Measurements from ENCODE around the gene XXYLT1.
"Not testable (repeated sequence)": the region's sequence is repeated elsewhere in the genome, so short reads cannot be mapped to it uniquely, and the experiment has no call there.

XXYLT1 gene

DNA sequence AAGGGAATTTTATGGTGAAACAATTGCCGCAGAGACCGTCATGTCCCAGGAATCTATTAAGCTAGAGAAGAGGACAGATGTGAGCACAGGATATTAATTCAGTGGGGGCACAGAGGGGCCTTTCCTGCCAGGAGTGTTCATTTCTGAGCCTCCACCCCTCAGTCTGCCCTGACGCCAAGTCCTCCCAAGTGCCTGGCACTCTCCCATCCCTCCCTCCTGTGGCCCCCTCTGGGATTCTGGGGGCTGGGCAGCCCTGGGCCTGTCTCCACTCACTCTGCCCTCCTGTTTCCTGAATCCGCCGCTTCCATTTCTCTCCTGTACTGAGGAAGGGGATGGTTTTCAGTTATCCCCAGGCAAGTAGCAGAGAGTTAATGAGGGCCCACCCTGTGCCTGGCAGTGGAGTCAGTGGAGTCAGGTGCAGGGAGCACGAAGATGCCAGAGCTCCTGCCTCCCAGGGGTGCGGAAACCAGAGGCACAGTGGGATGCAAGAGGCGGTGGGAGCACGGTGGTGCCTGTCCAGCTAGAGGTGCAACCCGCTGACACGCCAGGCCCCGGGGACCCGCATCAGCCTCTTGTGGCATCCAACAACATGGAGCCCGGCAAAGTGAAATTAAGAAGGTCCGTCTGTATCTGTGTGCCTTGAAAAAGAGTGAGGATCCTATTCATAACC lies 212.5 kb downstream of the XXYLT1 start:
- no peak for DNase-seq

DNA sequence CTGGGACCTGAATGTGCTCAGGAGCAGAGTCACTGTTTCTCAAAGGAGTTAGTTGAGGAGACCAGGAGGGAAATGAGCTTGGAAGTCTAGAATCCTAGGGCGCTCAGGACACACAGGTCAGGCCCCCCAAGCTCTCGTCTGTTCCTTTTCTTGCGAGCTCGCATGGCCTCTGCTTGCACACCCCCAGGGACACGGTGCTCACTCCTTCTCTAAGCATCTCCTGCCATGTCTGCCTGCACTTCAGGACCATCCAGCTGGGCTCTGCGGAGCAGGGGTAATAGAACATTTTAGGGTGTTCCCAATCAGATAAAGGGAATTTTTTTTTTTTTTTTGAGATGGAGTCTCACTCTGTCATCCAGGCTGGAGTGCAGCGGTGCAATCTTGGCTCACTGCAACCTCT lies 213.2 kb downstream of the XXYLT1 start:
- no peak for DNase-seq

GRCh38 chr3:195056506-195056905 lies 214.5 kb downstream of the XXYLT1 start:
- DNase-seq = no peak

GRCh38 chr3:195054311-195054710 lies 216.6 kb downstream of the XXYLT1 start:
- no peak for DNase-seq

DNA sequence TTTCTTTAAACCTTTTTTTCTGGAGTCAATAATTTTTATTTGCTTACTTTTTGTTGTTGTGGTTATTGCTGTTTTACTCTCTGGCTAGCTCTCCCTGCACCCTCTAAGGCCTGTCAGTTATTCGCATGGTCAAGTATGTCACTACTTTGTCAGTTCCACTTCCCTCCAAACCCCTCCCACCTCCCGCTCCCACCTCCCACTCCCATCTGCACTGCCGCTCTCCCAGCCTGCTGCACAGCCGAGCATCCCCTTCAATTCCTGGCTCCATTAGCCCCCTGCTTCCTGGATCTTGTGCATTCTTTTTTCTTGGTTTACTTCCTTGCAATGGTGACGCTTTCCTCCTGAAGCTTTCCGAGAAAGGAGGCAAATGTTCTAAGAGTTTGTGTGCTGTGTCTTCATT lies 218.0 kb downstream of the XXYLT1 start:
- DNase-seq = no peak

- not testable (repeated sequence) for DNase-seq
Measured at GRCh38 chr3:195050296-195050695, 220.7 kb downstream of the XXYLT1 start.

DNA sequence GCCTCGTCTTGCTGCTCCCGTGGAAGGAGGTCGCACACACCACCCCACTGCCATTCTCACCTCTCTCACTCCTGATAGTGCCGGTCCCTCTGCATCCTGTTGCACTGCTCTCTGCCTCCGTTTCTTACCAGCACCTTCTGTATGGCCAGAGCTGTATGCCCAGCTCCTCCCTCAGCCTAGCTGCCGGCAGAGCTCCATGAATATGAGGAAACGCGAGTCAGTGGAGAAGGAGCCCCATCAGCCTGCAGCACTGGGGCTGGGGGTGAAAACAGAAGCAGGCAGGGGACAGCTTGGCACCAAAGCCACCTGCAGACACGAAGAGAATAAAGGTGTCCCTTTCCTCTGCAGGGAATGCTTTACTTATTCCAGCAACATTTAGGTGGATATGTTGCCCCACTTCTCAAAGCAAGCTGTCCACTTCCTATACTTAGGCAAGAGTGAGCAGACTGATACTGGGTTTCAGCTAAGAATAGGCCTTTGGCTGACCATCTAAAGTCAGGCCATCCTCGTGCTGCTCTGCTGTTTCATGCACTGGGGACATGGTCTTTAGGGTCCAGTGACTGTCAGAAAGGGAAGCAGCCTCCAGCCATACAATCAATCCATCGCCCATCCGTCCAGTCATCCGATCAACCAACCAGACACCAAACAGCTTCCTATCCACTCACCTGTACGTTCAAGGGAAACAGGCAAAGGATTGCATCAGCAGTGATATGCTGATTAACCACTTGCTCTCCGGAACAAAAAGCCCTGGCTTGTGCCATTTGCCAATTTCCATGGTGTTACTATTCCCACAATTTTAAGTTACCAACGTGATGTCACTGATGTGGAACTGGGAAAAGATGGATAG lies 222.7 kb downstream of the XXYLT1 start:
- DNase-seq = no peak

DNA sequence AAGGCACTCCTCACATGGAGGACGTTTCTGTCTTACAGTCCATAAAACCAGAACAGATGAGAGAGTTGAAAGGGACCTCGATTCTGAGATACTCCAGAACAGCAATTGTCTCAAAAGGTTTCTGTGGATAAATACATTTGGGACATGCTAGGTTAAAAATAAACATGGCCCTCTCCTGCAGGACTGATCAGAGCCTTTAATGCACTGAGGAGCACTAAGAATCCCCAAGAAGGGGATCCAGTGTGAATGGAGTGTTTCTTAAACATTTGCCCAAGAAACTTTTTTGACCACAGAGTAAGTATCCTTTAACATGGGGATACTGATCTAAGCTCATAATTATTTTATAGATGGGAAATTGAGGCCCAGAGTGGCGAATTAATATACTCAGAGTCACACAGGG lies 223.4 kb downstream of the XXYLT1 start:
- no peak for DNase-seq

DNA sequence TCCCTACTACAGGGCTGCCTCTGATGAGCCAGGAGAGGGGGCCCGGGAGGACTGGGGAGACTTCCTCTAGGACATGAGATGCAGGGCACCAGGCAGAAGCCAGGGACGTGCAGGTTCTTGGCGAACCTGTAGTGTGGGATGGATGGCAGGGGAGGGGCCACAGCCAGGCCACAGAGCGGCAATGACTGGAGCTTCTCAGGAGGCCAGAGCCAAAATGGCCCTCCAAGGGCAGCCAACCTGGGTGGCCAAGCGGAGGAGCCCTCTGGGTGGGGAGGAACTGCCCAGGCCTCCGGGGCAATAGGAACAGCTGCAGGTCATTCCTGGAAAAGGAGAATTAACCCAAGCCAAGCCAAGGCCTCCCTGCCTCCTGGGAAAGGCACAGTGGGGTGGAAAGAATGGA lies 224.5 kb downstream of the XXYLT1 start:
- no peak for DNase-seq

DNA sequence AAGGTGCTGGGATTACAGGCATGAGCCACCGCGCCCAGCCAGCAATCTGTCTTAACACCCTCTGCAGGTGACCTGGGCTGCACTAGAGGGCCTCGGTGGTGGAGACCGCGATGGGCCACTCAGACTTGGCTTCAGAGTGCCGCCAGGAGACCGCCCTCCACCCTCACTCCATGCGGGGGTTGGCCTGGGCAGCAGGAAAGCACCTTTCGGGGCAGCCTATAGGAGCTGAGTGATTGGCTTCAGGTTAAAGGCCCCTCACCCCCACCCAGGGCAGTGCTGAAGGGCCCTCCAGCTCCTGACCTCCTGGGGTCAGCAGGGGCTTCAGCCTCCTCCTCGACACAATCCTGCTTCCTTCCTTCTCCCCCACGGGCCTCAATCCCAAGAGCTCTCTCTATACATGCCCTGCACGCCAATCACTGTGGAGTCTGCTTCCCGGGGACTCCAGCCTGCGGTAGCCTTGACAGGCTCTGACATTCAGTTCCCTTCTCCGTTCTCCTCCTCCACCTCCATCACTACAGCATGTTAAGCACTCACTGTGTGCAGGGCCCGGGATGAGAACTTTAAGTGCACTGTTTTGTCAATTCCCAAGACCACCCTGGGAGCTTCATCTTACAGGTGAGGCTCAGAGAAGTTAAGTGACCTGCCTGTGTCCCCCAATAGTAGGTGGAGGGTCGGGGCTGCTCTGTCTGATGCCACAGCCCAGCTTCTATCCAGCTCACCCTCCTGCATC lies 225.3 kb downstream of the XXYLT1 start:
- no peak for DNase-seq

- no peak for DNase-seq
Measured at GRCh38 chr3:195044411-195044810, 226.5 kb downstream of the XXYLT1 start.

GRCh38 chr3:195043607-195044339 lies 227.2 kb downstream of the XXYLT1 start:
- no peak for DNase-seq

DNA sequence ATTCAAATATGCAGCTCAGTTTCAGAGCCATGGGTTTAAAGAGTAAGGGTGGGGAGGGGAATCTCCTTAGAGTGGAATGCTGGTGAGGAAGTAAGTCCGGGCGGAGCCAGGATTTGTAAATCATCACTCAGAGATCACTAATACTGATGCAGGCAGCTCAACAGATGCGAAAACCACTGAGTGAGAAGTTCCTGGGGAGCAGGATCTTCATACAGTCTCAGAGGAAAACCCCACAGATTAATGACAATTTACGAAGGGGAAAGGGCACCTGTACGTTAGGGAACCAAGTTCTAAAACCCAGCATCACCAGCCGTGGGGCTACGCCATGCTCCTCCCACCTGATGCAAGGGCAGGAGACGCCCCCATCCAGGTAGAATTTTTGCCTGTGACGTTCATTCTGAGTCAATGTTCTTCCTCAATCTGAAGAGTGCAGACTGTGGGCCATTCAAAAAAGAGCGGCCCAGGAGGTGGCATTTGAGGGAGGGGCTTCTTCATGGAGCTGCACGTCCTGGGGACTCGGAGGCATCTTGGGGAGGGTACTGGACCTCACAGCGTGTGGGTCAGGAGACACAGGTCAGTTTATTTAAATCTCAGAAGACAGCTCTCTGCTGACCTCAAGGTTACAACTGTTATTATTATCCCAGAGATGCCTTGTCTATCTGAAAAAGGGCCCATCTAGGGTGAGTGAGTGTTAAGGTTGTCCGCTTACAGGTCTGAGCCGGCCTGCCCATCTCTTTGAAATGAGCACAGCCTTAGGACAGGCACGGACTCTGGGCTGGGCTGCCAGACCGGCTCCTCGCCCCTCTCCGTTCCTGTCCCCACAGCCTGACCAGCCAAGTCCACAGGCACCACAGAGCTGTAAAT lies 228.0 kb downstream of the XXYLT1 start:
- no peak for DNase-seq

- DNase-seq = no peak
Measured at GRCh38 chr3:195041871-195042742, 228.9 kb downstream of the XXYLT1 start.

GRCh38 chr3:195040773-195041520 lies 230.0 kb downstream of the XXYLT1 start:
- DNase-seq = no peak

DNA sequence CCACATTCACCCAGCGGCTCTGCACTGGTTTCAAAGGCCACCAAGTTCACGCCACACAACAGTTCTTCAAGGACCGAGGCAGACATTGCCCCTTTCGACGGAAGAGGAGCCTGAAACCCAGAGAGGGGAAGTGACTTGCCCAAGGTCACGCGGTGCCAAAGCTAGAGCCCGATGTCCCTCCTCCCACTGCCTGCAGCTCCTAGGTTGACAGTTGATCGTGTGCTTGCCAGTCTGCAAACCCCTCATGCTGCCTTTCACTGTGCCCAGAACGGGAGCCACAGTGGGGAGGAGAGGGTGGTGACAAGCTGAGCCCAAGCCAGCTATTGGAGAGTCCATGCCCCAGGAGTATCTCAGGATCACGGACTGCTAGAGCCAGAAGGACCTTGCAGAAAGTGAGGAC lies 230.9 kb downstream of the XXYLT1 start:
- no peak for DNase-seq

DNA sequence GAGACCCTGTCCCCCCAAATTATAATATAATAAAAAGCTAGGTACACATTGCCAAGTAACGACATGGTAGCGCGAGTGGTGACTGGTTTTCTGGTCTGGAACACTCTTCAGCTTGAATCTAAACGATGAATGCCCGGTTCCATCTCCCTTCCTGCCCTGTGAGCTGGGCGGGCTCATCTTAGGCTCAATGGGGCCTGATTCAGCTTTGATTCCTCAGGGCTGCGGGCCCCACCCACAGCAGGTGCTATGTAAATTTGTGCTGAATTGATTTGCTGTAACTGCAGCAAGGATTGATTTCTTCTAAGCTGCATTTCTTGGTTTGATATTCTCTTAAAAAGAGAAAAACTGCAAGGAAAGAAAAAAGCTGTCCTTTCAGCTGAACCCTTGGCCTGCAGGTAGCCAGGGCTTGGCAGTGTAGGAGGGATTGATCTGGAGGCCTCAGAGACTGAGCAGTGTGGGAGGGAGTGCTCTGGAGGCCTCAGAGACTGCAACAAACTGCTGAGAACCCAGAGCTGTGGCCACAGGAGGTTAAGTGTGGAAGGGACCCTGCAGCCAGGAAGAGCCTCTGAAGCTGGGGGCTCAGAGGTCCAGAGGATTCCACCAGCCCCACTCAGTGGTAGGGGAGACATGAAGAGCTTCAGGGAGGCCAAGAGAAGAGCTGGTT lies 231.6 kb downstream of the XXYLT1 start:
- DNase-seq = no peak

GRCh38 chr3:195038161-195038560 lies 232.8 kb downstream of the XXYLT1 start:
- no peak for DNase-seq

- not testable (repeated sequence) for DNase-seq
Measured at GRCh38 chr3:195037586-195037985, 233.4 kb downstream of the XXYLT1 start.

DNA sequence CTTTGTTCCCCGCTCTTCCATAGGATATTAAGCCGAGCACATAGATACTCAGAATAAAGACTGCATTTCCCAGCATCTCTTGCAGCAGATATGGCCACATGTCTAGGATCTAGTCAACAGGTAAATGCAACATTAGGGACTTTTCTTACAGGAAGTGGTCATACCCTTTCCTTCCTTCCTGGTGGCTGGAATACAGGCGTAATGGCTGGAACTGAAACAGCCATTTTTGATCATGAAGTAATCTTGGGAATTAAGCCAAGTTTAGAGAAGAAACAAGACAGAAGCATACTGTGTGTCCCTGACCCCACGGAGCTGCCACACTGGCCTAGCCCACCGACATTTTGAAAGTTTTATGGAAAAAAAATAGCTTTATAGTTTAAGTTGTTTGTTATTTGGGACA lies 234.0 kb downstream of the XXYLT1 start:
- DNase-seq = no peak

Measured in NCI-H1105 treated with DMSO at 0.1 percent for 48 hours (cell line).